Activated naive CD8-positive, alpha-beta T cell treated with anti-CD3 and anti-CD28 coated beads, Interleukin-2, amount 50 U/mL, for 16 hours (primary cell): ENCODE results near the gene OR10AG1.

Experiments used
- DNase-seq: peaks from one replicate; pipeline ENCODE4 v3.0.0-alpha.2; 2020; ENCODE audit warnings: low read depth, low spot score

The OR10AG1 gene

GRCh38 chr11:55969845-55970244, at the start of gene OR10AG1:
OR10AG1 (minus strand) TSS chr11:55969945; CDS start chr11:55969907, 38 bp downstream.
- no peak for DNase-seq

GRCh38 chr11:56013805-56014204, 44.1 kb upstream of the OR10AG1 start:
- DNase-seq, result no peak

GRCh38 chr11:56010716-56011115, 41.0 kb upstream of the OR10AG1 start:
- DNase-seq, result no peak

- DNase-seq, result no peak
Observed at GRCh38 chr11:55994525-55994924, 24.8 kb upstream of the OR10AG1 start, which contains the start of gene OR5F1. OR5F1 (minus strand) TSS chr11:55994625; CDS start chr11:55994625, 0 bp downstream.

- no peak for DNase-seq
Observed at GRCh38 chr11:55970935-55971334, 1.2 kb upstream of the OR10AG1 start.

GRCh38 chr11:55967914-55968313, 1.8 kb downstream of the OR10AG1 start:
- DNase-seq, result no peak

- no peak for DNase-seq
Observed at GRCh38 chr11:55966391-55966790, 3.4 kb downstream of the OR10AG1 start.

- no peak for DNase-seq
Observed at GRCh38 chr11:55956521-55956920, 13.2 kb downstream of the OR10AG1 start.

GRCh38 chr11:55949330-55949729, 20.4 kb downstream of the OR10AG1 start:
- DNase-seq, result no peak

- no peak for DNase-seq
Observed at GRCh38 chr11:55942785-55943392, 26.9 kb downstream of the OR10AG1 start.

GRCh38 chr11:55936300-55936699, 33.4 kb downstream of the OR10AG1 start, which contains the start of gene OR5I1:
OR5I1 (minus strand) TSS chr11:55936400; CDS start chr11:55936400, 0 bp downstream.
- no peak for DNase-seq

GRCh38 chr11:55920537-55920936, 49.2 kb downstream of the OR10AG1 start:
- no peak for DNase-seq
